Pulmonary artery endothelial cell (primary cell): ENCODE data around the gene ACOT7. TPM values are rescaled to one million over a fixed set of nuclear protein-coding genes. Genes with fewer than 3 reads are reported as not detected.

Source experiments
- DNase-seq: peaks from one replicate; pipeline ENCODE4 v3.0.0-alpha.2; 2011; ENCODE audit warnings: low read depth, low spot score
- total RNA-seq: library from RNA; depleted of rRNA; stranded (reverse); fragments of >200 nt; gene quantifications from 2 replicates; pipeline ENCODE4 v1.2.3, GENCODE V29; 2014

The ACOT7 gene
- total RNA-seq, 1 donor from 2014 or later = 69.0 TPM

DNA sequence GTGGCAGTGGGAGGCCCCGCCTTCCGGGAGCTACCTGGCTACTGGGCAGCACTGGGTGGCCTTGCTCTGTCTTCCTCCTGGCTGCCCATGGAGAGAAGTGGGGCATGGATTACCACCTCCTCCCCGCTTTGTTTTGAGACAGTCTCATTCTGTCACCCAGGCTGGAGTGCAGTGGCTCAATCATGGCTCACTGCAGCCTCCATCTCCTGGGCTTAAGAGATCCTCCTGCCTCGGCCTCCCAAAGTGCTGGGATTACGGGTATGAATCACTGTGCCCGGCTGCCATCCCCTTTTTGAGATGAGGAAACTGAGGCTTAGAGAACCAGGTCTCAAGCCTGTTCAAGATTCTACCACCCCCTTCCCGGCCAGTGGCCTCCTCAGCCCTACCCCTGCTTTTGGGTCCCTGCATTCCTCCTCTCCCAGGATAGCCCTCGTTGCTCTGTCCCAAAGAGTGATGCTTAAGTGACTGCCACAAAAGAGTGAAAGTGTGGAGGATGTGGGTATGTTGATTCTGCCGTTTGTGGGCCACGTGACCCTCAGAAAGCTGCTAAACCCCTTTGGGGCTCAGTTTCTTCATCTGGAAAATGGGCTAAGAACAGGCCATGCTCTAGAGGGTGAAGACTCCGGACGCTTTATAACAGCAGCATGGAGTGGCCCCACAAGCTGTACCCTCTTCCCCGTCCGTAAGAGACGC is 141.7 kb downstream of the ACOT7 start:
- no peak for DNase-seq

DNA sequence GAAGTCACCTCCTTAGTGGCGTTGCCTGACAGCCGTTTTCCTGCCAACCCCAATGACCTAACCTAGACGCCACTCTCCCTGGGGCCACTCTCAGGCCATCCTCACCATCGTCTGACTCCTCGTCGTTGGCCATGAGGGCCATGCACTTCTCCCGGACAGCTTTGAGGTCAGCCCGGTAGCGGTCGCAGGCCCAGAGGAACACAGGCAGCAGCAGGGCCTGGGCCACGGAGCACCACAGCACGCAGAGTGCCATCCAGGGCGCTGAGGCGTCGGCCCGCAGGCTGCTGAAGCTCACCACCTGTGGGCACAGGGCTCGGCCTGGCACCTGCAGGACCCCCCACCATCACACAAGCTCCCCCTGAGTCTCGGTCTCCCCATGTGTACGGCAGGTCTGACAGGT is 142.3 kb downstream of the ACOT7 start:
- no peak for DNase-seq

DNA sequence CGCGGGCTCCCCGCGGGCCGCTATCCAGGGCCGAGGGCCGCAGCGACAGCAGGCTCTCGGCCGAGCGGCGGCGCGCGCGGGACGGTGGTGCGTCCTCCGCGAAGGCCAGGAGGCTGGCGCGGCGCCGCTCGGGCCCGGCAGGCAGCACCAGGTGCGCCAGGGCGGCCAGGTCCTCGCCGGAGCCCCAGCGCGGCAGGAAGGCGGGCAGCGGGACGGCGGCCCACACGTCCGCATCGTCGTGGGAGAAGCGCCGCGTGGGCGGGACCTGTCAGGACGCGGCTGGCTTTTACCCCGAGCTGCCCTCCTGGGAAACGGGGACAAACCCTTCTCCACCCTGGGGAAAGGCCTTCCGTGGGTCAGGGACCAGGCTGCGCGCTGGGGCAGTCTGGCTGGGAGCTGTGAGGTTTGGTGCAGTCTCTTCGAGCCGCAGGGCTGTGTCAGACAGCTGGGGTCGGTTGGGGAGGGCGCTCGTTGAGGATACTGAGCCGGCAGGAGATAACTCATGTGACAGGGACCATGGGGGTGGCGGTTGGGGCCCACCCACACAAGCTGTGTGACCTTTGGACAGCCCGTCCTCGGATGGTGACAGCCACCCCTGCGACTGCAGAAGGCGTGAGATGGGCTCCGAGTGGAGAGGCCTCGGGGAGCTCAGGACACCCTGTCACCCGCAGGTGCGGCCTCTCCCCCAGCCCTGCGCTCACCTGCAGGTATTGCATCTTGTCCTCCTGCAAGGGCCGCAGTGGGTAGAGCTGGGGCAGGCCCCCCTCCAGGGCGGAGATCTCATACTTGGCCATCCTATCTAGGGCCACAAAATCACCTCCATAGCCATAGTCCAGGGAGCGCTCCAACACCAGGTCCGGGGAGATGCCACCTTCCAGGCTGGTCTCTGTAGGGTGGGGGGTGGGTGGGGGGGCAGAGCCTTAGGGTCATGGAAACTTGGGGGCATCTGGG is 143.6 kb downstream of the ACOT7 start:
- DNase-seq = no peak

DNA sequence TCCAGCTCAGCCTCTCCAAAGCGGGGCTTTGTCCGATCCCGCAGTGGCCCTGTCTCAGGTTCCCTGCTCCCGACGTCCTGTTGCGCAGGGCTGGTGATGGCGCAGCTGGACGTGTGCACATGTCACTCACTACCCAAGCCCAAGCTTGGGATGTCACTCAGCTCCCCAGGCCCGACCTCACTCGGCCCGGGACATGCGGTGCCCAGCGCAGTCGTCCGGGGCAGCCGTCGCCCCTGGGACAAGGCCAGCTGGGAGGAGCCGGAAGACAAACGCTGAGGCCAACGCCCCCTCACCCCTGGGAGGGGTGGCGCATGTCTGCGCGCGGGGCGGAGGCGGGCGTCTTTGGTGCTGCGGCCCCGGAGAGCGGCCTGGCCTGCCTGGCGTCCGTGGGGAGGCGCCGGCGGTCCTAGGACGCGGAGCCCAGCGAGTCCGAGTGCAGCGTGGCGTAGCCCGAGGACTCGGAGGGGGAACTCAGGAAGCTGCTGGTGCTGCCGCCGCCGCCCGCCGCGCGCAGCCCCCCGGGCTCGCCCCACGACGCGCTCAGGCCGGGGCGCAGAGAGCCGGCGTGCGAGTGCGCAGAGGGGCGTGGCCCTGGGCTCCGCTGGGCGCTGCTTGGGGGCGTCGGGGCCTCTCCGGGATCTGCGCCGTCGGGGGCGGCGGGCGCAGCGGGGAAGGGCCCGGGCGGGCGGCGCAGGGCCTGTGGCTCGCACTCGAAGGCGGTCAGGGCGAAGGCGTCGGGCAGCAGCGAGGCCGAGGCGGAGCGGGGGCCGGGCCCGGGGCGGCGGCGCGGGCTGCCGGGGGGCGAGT is 144.4 kb downstream of the ACOT7 start:
- no peak for DNase-seq

DNA sequence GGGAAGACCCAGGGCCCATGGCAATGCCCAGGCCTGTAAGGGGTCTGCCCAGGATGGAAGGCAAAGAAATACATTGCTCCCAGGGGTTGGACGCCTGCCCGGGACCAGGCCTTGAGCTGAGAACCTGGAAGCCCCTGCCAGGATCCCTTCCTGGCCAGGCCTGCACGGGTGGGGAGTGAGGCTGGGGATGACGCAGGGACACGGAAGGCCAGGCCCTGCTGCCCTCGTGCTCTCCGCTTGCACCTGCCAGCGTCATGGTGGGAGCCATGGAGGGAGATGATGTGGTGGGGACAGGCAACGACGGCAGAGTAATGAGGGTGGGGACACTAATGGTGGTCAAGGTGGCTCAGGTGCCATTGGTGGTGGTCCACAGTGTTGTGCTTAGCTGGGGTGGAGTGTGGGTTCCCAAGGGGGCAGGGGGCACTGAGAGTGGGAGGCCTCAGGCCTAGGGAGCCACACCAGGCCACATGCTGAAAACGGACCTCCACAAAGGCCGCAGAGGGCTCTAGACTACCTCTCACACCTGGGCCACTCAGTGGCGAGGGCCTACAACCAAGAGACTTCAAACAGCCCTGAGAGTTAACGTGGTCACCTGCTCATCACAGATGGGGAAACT is 145.3 kb downstream of the ACOT7 start:
- DNase-seq = no peak

DNA sequence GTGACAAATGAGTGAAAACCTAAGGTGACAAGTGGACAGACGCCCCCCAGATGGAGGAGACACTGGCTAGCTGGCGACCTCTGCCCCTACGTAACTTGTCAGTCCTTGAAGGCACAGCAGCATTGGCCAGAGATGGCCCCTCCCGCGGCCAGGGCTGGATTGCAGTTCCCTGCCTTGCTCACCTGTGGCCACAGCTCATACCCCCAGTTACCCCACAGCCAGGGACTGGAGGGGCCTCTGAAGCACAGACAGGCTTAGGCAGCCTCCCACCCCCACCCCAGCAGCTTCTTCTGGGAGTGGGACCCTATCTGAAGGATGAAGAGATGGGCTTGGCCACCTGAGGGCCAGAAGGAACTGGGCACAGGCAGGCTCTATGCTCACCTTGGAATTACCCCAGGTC is 145.9 kb downstream of the ACOT7 start:
- no peak for DNase-seq

DNA sequence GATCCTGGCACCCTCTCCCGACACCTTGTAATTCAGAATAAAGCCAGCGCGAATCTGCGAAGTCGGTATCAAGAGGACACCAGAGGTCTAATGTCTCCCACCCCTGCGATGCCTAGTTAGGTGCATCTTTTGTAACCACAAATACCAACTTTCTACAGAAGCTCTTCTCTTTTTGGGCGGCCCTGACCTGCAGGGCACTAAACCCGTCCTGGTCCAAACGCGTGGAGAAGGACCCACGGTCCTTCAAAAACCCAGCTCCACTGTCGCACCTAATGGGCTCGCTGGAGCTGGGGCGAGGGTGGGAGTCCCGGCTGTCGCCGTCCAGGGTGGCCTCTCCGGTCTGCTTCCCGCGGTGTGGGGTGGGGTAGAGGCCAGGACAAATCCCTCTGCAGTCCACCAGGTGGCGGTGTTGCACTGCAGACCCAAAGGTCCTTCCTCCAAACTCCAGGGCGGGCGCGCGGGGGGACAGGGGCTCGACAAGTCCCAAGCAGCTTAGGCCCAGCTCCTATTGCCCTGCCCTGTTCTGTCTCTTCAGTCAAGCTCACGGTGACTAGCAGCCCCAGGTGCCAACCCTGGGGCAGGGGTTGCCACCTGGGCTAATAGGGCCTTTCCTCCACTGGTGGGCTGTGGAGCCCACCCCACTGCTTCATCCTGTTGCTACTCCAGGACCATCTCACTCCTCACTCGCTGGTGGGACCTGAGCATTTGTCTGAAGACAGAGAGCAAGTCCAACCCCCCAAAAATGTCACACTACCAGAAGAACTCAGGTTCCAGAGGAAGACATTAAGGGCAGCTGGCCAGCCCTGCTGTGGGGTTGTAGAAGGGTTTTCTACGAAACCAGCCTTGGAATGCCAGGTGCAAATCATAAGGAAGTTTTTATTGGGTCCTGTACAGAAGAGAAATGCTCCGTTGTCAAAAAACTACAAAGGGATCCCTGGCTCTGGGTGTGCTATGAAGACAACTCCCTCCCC is 146.8 kb downstream of the ACOT7 start:
- DNase-seq = peak; percentile 22

DNA sequence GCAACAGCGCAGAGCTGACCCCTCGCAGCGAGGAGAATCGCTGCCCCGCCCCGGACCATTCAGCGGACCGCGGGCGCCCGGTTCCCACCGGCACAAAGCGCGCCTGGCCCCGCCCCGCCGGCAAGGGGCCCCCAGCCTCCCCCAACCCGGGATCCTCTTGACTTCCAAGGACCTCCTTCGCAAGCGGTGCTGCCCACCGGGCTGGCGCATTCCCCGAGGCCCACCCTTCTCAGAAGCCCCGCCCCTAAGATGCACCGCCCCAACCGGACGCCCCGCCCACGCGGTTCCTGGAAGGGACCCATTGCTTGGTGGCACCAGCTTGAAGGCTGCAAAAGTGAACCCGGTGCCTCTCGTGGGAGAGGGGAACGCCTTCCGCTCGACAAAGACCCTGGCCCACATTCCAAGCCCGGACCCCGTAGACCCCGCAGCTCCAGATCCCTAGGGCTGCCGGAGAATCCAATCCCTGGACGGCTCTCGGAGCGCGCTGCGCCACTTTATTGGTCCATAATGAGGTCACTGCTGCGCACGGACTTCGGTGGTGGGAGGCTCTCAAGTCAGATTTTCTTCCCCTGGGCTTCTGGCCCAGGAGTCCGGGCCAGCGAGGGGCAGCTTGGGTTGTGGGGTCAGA is 147.6 kb downstream of the ACOT7 start:
- no peak for DNase-seq

DNA sequence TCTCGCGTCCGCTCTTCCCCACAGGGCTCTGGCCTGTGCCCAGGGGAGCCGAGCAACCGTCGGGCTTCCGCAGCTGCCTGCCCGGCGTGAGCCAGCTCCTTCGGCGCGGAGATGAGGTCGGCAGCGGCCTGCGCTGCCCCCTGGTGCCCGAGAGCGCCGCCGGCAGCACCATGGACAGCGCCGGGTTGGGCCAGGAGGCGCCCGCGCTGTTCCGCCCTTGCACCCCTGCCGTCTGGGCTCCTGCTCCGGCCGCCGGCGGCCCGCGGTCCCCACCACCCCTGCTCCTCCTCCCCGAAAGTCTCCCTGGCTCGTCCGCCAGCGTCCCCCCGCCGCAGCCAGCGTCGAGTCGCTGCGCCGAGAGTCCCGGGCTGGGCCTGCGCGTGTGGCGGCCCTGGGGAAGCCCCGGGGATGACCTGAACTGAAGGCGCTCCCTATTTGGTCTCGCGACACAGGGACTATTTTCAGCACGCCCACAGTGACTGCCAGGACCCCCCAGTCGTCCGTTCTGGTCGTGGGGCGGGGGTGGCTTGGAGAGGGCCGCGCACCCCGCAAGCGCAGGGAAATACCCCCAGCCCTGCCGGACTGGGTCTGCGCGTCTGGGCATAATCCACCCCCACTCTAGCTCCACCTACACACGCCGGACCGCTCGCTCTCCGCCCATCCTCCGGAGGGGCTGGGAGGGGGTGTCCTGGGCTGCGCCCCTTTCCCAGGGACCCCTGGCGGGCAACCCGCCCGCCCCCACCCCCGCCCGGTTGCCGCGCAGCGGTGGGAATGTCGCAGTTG is 148.3 kb downstream of the ACOT7 start:
- DNase-seq = peak; percentile 29

DNA sequence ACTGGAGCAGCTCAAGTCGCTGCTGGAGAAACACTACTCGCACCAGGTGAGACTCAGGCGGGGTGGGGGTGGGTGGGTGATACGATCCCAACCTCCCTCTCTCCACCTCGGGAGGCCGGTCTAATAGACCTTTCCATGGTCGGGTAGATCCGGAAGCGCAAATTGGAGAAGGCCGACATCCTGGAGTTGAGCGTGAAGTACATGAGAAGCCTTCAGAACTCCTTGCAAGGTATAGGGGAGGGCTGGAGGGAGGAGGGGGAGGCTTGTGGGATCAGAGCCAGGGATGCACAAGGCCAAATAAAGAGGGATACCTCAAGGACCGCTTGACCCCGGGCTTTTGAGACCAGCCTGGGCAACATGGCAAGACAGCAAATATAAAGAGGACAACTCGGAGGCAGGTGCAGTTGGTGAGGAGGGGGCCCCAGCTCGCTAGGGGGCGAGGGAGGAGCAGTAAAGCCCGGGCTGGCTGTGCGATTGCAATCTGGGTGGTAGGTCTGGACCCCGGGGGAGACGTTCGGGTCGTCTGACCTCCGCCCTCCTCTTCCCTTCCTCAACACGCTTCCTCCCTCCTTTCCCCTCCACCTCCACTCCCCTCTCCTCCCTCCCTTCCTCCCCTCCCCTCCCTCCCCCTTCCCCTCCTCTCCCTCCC is 149.0 kb downstream of the ACOT7 start:
- no peak for DNase-seq

DNA sequence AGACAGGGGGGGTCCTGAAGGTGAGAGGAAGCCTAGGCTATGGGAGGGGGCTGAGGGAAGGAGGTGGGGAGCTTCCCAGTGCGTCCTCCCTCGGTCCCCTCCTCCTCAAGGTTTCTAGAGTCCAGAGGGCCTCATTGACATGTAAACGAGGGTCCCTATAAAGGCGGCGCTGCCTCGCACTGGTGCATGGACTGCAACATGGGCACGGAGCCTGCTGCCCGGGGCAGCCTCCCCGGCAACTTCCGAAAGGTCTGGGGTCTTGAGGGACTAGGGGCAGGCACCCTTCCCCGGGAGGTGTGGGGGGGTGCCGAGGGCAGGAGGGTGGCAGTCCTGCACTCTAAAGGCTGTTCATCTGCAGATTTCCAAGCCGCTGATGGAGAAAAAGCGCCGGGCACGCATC is 149.6 kb downstream of the ACOT7 start, which contains the start of gene HES3:
Gene HES3, plus strand, starts transcription at position 187 of the 400 bp plus-strand sequence. Its CDS starts 187 bp downstream, at position 374.
- no peak for DNase-seq

DNA sequence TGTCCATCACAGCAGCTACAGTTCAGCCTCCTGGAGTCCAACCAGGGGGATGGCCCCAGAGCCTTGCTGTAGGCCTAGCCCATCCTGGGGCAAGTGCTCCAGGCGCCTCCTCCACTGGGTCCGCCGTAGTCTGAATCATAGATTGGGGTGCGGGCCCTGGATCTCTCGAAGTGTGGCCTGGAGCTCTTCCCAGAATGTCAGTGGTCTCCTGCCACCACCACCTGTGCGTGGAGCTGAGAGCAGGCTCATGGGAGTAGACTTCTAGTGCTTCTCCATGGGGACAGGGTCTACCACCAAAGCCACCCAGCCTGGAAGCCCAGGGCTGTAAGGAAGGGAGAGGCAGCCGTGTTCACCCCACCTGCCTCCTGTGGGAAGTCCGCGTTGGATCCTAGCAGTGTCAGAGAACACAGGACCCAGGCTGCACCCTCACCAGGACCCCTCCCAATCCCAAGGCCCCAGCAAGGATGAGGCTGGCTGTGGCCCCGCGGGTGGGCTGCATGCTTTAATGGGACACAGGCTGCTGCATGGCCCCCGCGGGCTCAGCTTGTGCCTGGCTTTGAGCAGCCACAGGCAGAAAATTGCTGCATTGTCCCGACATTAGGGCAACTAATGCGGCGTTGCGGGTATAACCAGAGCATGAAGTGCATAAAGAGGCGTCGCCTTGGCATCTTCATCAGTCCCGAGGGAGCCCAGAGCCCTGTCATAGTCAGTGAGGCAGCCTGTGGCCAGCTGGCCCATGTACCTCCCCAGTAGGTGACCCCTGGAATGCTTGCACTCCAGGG is 150.3 kb downstream of the ACOT7 start:
- no peak for DNase-seq

DNA sequence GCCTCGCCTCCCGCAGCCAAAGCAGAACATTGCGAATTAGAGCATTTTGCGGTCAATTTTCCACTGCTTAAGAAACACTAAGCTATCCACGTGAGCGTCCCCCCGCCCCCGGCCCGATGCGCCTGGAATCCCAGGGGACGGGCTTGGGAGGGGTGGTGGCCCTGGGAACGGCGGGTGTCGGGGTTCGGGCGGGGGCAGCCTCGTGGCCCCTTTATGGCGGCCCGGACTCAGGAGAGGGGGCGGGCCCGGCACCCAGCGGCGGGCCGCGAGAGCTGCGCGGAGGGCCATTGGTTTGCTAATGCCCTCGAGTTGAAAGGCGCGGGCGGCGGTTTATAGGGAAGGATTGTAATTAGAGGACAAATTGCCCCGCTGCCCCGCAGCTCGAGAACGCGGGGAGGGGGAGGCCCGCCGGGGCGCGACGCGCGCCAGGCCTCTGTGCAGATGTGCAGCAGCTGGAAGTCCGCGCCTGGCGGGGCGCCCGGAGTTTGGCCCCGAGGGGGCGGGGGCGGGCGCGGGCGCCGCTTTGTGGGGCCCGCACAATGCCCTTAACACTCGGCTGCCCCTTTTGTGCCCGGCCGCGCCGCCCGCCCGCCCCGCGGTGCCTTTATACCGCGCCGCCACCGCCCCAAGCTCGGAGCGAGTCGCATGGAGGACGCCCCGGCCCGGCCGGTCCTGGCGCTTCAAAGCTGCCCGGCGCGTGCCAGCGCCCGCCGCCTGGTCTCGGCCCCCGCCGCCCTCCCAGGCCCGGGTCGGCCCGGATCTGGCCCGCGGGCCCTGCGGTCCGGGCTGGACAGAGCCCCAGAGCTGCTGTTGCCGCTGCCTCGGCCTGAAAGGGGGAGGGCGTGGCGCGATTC is 151.5 kb downstream of the ACOT7 start:
- no peak for DNase-seq

DNA sequence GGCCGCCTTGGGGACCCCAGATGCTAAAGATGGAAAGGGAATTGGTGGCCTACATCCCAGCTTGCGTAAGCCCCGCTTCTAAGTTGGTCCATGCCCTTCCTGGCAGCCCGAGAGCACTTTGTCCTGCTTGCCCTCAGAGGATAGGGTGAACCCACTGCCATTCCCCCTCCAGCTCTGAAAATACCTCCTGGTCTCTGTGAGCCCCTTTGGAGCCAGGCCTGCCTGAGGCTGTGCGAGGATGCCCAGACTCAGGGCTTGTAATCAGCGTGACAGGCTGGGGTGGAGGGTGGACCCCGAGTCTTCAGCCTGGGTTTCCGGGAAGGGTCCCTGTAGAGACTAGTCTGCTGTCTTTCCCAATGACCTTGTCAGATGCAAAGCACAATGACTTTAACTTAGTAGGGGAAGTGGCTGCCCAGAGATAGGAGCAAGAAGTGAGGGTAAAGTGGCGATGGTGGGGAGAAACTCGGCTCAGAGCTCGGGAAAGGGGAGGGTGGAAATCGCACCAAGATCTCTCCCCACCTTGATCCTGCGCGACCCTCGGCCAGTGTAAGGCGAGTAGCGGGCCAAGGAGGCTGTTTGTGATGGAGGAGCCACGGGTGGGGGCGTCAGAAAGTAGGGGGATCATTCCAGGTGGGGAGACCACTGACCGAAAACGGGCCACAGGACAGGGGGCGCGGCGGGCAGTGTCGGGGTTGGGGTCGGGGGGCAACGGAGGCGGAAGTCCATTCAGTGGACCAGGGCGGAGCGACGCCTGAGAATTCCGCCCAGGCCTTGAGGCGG is 152.3 kb downstream of the ACOT7 start:
- no peak for DNase-seq

DNA sequence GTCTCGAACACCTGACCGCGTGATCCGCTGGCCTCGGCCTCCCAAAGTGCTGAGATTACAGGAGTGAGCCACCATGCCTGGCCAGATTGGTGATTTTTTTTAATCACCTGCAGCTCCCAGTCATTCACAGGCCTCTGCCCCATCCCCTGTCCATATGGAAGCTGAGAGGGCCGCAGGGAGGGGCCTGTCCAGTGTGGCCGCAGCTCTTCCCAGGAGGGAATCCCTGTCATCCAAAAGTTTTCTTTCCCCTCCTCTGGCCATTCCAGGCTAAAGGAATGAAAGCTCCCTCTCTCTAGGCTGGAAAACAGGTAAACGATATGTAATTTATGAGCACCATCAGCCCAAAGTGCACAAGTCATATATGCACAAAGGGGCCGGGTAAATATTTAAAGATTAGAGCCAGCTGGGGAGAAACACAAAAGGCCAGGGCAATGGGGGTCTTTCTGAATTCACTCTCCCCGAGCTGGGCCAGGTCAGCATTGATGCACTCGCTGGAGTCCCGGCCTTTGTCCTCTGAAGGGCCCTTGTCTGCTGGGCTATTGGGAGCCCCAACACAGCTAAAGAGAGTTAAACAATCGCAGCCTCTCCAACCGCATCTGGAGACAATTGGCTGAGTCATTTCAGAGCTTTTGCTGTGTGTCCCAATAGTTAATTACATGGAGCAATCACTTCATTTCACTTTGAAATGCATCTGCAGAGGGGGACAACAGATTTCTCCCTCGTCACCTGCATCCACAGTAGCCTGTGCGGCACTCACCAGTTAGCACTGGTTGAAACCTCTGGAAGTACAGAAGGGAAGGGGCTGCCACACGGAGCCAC is 153.4 kb downstream of the ACOT7 start:
- no peak for DNase-seq
